Stimulated activated CD4-positive, alpha-beta T cell treated with anti-CD3 and anti-CD28 coated beads, Interleukin-4, amount 100 ng/mL, for 48 hours (primary cell): Measurements from ENCODE around the gene SCAF4.

Source experiments
- DNase-seq, 2 donors: peaks; one replicate each; pipeline ENCODE4 v3.0.0-alpha.2; 2020; ENCODE audit warnings: low read depth in 2 of 2

Gene SCAF4

GRCh38 chr21:31713115-31713514 lies 18.8 kb downstream of the SCAF4 start:
- DNase-seq, result no peak

- no peak for DNase-seq
These were observed 20.1 kb downstream of the SCAF4 start for GRCh38 chr21:31711745-31712285.

- no peak for DNase-seq
These were observed 20.6 kb downstream of the SCAF4 start for GRCh38 chr21:31711326-31711725.

GRCh38 chr21:31710586-31710985 lies 21.3 kb downstream of the SCAF4 start:
- DNase-seq, result no peak

GRCh38 chr21:31708541-31708940 lies 23.4 kb downstream of the SCAF4 start:
- DNase-seq, result no peak

- DNase-seq, result no peak
These were observed 24.4 kb downstream of the SCAF4 start for GRCh38 chr21:31707499-31707898.

GRCh38 chr21:31706562-31706961 lies 25.4 kb downstream of the SCAF4 start:
- DNase-seq, result no peak

- DNase-seq, result no peak
These were observed 31.9 kb downstream of the SCAF4 start for GRCh38 chr21:31700040-31700439.

GRCh38 chr21:31698461-31698860 lies 33.5 kb downstream of the SCAF4 start:
- no peak for DNase-seq

- no peak for DNase-seq
These were observed 35.5 kb downstream of the SCAF4 start for GRCh38 chr21:31696424-31696823.

GRCh38 chr21:31693222-31693621 lies 38.7 kb downstream of the SCAF4 start:
- no peak for DNase-seq

- DNase-seq, result no peak
These were observed 43.1 kb downstream of the SCAF4 start for GRCh38 chr21:31688603-31689368.

- no peak for DNase-seq
These were observed 44.8 kb downstream of the SCAF4 start for GRCh38 chr21:31687108-31687507.

GRCh38 chr21:31686272-31686915 lies 45.5 kb downstream of the SCAF4 start:
- no peak for DNase-seq

GRCh38 chr21:31684918-31685317 lies 47.0 kb downstream of the SCAF4 start:
- DNase-seq, result no peak

- DNase-seq, result no peak
These were observed 48.9 kb downstream of the SCAF4 start for GRCh38 chr21:31683029-31683428.

GRCh38 chr21:31682620-31683019 lies 49.3 kb downstream of the SCAF4 start:
- DNase-seq, result no peak

- no peak for DNase-seq
These were observed 53.4 kb downstream of the SCAF4 start for GRCh38 chr21:31678478-31678877.

GRCh38 chr21:31677047-31677446 lies 54.9 kb downstream of the SCAF4 start:
- no peak for DNase-seq

GRCh38 chr21:31675960-31676359 lies 56.0 kb downstream of the SCAF4 start:
- no peak for DNase-seq

GRCh38 chr21:31675318-31675717 lies 56.6 kb downstream of the SCAF4 start:
- no peak for DNase-seq

GRCh38 chr21:31673321-31673912 lies 58.5 kb downstream of the SCAF4 start:
- no peak for DNase-seq

- no peak for DNase-seq
These were observed 60.0 kb downstream of the SCAF4 start for GRCh38 chr21:31671931-31672330.
